ENCODE measurements around the gene PALD1. TPM values are rescaled to one million over a fixed set of nuclear protein-coding genes. Genes with fewer than 3 reads are reported as not detected.

PALD1 gene
- total RNA-seq, 1 donor from 2014 or later: 1.8 TPM

DNA sequence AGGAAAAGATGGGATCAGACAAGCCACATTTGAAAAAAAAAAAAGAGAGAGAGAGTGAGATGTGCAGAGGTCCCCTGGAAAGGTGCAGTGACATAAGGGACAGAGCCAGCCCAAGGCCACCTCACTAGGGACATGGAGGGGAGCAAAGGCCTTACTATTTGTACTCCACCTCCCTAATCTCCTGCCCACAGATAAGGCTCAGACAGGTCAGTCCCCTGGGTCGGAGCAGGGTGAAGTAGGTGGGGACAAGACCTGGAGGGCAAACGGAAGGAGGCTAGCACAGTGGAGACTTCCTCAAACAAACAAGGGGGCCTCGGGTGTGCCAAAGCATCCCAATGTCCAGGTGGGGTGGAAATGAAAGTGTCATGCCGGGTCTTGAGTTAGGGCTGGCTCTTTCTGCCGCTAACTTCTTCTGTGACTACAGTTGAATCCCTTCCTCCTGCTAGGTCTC, 117.0 kb downstream of the PALD1 start:
- Histone ChIP-seq H2AFZ (ENCODE audit: low read depth, low read length) (no peak overlapping the region), H3K4me2 (ENCODE audit: low read length) (no peak overlapping the region), H3K27ac (ENCODE audit: low read depth, low read length) (no peak overlapping the region), H3K4me3 (ENCODE audit: insufficient read depth, low read depth, low read length) (no peak overlapping the region), H3K79me2 (ENCODE audit: insufficient read depth, low read length) (no peaks in the 10 kb centered on the region), H3K4me1 (ENCODE audit: insufficient read depth, low read length) (no peaks in the 10 kb centered on the region), H3K9me3 (ENCODE audit: insufficient read depth, low read depth, low read length) (no peaks in the 10 kb centered on the region), H3K27me3 (ENCODE audit: insufficient read depth, low read length) (peaks cover 2% of the 10 kb centered on the region), H3K9ac (ENCODE audit: low read length) (no peak overlapping the region), H3K36me3 (ENCODE audit: insufficient read depth, low read length) (no peaks in the 10 kb centered on the region), H4K20me1 (ENCODE audit: insufficient read depth, low read length) (no peaks in the 10 kb centered on the region)
- Mint-ChIP-seq H3K4me1 (ENCODE audit: low read depth, unreplicated experiment) (peaks cover 11% of the 10 kb centered on the region), H3K36me3 (ENCODE audit: low read depth, unreplicated experiment) (no peaks in the 10 kb centered on the region), H3K9me3 (ENCODE audit: unreplicated experiment) (no peaks in the 10 kb centered on the region), H3K27me3 (ENCODE audit: low read depth, unreplicated experiment) (peaks cover 46% of the 10 kb centered on the region), H3K27ac (ENCODE audit: unreplicated experiment) (no peak overlapping the region), H3K4me3 (ENCODE audit: unreplicated experiment) (no peak overlapping the region)
- TF ChIP-seq CTCF (IDR thresholded peaks at IDR 0.05; ENCODE audit: insufficient read depth, low read depth, low read length) (no peak), EZH2 (IDR thresholded peaks at IDR 0.05; ENCODE audit: insufficient read depth, low read length) (no peak)
- FAIRE-seq (no peak), DNase-seq (ENCODE audit: low read depth) (no peak)

DNA sequence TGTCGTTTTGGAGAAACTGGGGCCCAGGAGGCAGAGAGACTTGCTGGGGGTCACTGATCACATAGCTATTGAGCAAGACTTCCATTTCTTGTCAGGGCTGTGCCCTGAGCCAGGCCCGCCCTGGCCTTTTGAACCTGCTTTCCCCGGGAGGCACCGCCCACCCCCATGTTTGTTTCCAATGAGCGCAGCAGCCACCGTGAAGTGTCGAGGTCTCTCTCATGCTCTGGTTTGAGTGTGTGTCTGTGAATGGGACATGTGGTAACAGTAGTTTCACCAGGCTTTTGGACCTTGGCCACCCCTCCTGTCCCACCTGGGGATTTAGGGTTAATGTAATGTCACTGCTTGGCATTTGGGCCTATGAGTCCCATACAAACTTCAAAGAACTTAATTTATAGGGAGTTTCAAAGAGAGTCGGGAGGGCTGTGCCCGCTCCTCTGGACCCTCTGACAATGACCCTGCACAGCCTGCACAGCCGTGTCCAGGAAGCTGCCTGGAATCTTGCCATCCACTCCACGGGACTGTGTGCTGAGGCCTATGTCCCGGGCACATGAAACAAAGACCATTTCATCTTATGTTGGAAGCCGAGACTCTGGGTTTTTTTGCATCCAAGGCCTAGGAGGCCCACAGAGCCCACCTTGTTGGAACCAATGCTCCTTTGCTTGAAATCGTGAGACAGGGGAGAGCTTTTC, 117.7 kb downstream of the PALD1 start:
- no peaks in the 10 kb centered on the region for H4K20me1 ChIP-seq (ENCODE audit: insufficient read depth, low read length)
- H3K27ac ChIP-seq (ENCODE audit: low read depth, low read length): no peak overlapping the region
- H3K36me3 ChIP-seq (ENCODE audit: insufficient read depth, low read length): no peaks in the 10 kb centered on the region
- H3K36me3 Mint-ChIP-seq (ENCODE audit: low read depth, unreplicated experiment): no peaks in the 10 kb centered on the region
- H3K27me3 Mint-ChIP-seq (ENCODE audit: low read depth, unreplicated experiment): peaks cover 41% of the 10 kb centered on the region
- H3K27me3 ChIP-seq (ENCODE audit: insufficient read depth, low read length): peaks cover 2% of the 10 kb centered on the region
- no peaks in the 10 kb centered on the region for H3K4me1 ChIP-seq (ENCODE audit: insufficient read depth, low read length)
- H3K9ac ChIP-seq (ENCODE audit: low read length): no peak overlapping the region
- no peak for FAIRE-seq
- H3K9me3 Mint-ChIP-seq (ENCODE audit: unreplicated experiment): no peaks in the 10 kb centered on the region
- no peaks in the 10 kb centered on the region for H3K79me2 ChIP-seq (ENCODE audit: insufficient read depth, low read length)
- H3K4me3 ChIP-seq (ENCODE audit: insufficient read depth, low read depth, low read length): no peak overlapping the region
- H3K4me1 Mint-ChIP-seq (ENCODE audit: low read depth, unreplicated experiment): peaks cover 11% of the 10 kb centered on the region
- H3K4me2 ChIP-seq (ENCODE audit: low read length): no peak overlapping the region
- peak overlapping the region; percentile 8 for H3K4me3 Mint-ChIP-seq (ENCODE audit: unreplicated experiment)
- DNase-seq (ENCODE audit: low read depth): no peak
- no peaks in the 10 kb centered on the region for H3K9me3 ChIP-seq (ENCODE audit: insufficient read depth, low read depth, low read length)
- TF ChIP-seq CTCF (IDR thresholded peaks at IDR 0.05; ENCODE audit: insufficient read depth, low read depth, low read length) (no peak), EZH2 (IDR thresholded peaks at IDR 0.05; ENCODE audit: insufficient read depth, low read length) (no peak)
- H3K27ac Mint-ChIP-seq (ENCODE audit: unreplicated experiment): no peak overlapping the region
- no peak overlapping the region for H2AFZ ChIP-seq (ENCODE audit: low read depth, low read length)
